ENCODE results near the gene DLGAP1. TPM values are rescaled to one million over a fixed set of nuclear protein-coding genes. Genes with fewer than 3 reads are reported as not detected.

The DLGAP1 gene
- total RNA-seq, 1 experiment from 2014 or later = 23.2 TPM

DNA sequence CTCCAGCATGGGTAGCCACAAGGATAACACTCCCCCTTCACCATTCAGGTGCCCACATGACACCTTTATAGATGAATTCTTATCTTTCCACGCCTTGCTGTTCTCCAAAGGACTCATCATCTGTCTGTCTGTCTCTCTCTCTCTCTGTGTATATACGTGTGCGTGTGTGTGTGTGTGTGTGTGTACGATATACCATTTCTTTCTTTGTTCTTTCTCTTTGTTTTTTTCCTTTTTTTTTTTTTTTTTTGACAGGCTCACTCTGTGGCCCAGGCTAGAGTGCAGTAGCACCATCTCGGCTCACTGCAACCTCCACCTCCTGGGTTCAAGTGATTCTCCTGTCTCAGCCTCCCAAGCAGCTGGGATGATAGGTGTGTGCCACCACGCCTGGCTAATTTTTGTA lies 98.2 kb downstream of the DLGAP1 start:
- H2BK12ac ChIP-seq (ENCODE audit: insufficient read length, low read depth, low read length) = no peak overlapping the region
- Mint-ChIP-seq H3K4me3 (no peak overlapping the region), H3K9me3 (no peaks in the 10 kb centered on the region), H3K27me3 (ENCODE audit: low read depth) (no peaks in the 10 kb centered on the region), H3K27ac (no peak overlapping the region), H3K4me1 (peaks cover 60% of the 10 kb centered on the region in 2 experiments), H3K36me3 (ENCODE audit: insufficient read depth in 1 of 3, low read depth in 3 of 3) (no peaks in the 10 kb centered on the region)
- H2BK120ac ChIP-seq (ENCODE audit: low read depth, low read length, poor library complexity, severe bottlenecking) = no peak overlapping the region
- no peak overlapping the region for H4K91ac ChIP-seq (ENCODE audit: insufficient read length, low read depth, low read length)
- no peaks in the 10 kb centered on the region for H3K23me2 ChIP-seq (ENCODE audit: insufficient read length, low read depth, low read length, poor library complexity, severe bottlenecking)
- H3K4me2 ChIP-seq (ENCODE audit: insufficient read depth, insufficient read length, low read length) = no peak overlapping the region
- no peak overlapping the region for H3K14ac ChIP-seq (ENCODE audit: insufficient read depth, low read length)
- no peak for DNase-seq
- no peaks in the 10 kb centered on the region for H3K9me3 ChIP-seq (ENCODE audit: control insufficient read depth, low read depth, low read length)
- TF ChIP-seq, protein P1, sequence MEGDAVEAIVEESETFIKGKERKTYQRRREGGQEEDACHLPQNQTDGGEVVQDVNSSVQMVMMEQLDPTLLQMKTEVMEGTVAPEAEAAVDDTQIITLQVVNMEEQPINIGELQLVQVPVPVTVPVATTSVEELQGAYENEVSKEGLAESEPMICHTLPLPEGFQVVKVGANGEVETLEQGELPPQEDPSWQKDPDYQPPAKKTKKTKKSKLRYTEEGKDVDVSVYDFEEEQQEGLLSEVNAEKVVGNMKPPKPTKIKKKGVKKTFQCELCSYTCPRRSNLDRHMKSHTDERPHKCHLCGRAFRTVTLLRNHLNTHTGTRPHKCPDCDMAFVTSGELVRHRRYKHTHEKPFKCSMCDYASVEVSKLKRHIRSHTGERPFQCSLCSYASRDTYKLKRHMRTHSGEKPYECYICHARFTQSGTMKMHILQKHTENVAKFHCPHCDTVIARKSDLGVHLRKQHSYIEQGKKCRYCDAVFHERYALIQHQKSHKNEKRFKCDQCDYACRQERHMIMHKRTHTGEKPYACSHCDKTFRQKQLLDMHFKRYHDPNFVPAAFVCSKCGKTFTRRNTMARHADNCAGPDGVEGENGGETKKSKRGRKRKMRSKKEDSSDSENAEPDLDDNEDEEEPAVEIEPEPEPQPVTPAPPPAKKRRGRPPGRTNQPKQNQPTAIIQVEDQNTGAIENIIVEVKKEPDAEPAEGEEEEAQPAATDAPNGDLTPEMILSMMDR (conservative IDR thresholded peaks at IDR 0.05) = no peak
- no peak overlapping the region for H3K23ac ChIP-seq (ENCODE audit: insufficient read length, low read depth, low read length)
- no peak overlapping the region for H3K27ac ChIP-seq (ENCODE audit: insufficient read length, low read depth, low read length)
- no peak overlapping the region for H3K56ac ChIP-seq (ENCODE audit: insufficient read length, low read depth, low read length)
- H2AFZ ChIP-seq (ENCODE audit: low read length) = no peak overlapping the region
- no peaks in the 10 kb centered on the region for H3K79me1 ChIP-seq (ENCODE audit: insufficient read depth, low read depth, low read length, poor library complexity, severe bottlenecking)
- H2BK5ac ChIP-seq (ENCODE audit: insufficient read length, low read length) = no peak overlapping the region
- no peaks in the 10 kb centered on the region; the same call in 1 of the 2 replicates for H3K79me2 ChIP-seq (ENCODE audit: insufficient read depth, low read length)
- no peak overlapping the region for H3K18ac ChIP-seq (ENCODE audit: insufficient read length, low read depth, low read length)
- no peak overlapping the region for H3K9ac ChIP-seq (ENCODE audit: extremely low read depth, insufficient read length, low read length)
- H2BK15ac ChIP-seq (ENCODE audit: low read depth, low read length) = no peak overlapping the region
- no peak overlapping the region for H4K8ac ChIP-seq (replicated peaks; ENCODE audit: insufficient read length, low read depth, low read length)
- WGBS (ENCODE audit: extremely low coverage, insufficient read length, low lambda C conversion rate) = no CpG with 5 or more reads among the region's 6 CpGs
- no peak overlapping the region for H2AK5ac ChIP-seq (ENCODE audit: insufficient read length, low read length)
- no peak overlapping the region for H2BK20ac ChIP-seq (ENCODE audit: low read depth, low read length, poor library complexity, severe bottlenecking)
- H3K4ac ChIP-seq (ENCODE audit: low read depth, low read length) = no peak overlapping the region
- no peak overlapping the region for H3T11ph ChIP-seq (ENCODE audit: low read length)
- peaks cover 11% of the 10 kb centered on the region for H3K4me1 ChIP-seq (ENCODE audit: insufficient read depth, low read length)
- H3K27me3 ChIP-seq (ENCODE audit: insufficient read depth, low read length) = no peaks in the 10 kb centered on the region
- no peaks in the 10 kb centered on the region for H4K20me1 ChIP-seq (ENCODE audit: control insufficient read depth, insufficient read depth, insufficient read length)
- no peak overlapping the region for H4K5ac ChIP-seq (ENCODE audit: insufficient read length, low read depth, low read length)
